Heart right ventricle (tissue), 16 donors: Measurements from ENCODE around the gene ATP2B3. TPM values are rescaled to one million over a fixed set of nuclear protein-coding genes. Genes with fewer than 3 reads are reported as not detected.

Source experiments
- ATAC-seq, 8 donors: fragments of 200-7000 bp; cut with Tn5 transposase; one replicate each; pipeline ENCODE4 v1.9.1; 2020; ENCODE audit warnings: mild to moderate bottlenecking in 8 of 8, moderate library complexity in 8 of 8, moderate number of reproducible peaks in 1 of 8
- DNase-seq, 2 donors: peaks; one replicate each; pipeline ENCODE4 v3.0.0-alpha.2; 2020
- H3K27ac ChIP-seq, 10 donors: fragments of 200-600 bp; sonication (generic) in 2 of 10; one replicate each; pipeline versions ENCODE4 v1.5.0 to v1.8.0; 2020 to 2022; ENCODE audit warnings: mild to moderate bottlenecking in 3 of 10
- H3K27me3 ChIP-seq, 7 donors: fragments of 200-600 bp; one replicate each; pipeline ENCODE4 v1.8.0; 2021 to 2022; ENCODE audit warnings: mild to moderate bottlenecking in 2 of 7
- H3K36me3 ChIP-seq, 9 donors: fragments of 200-600 bp; sonication (generic) in 1 of 9; one replicate each; pipeline versions ENCODE4 v1.5.0 to v1.8.0; 2020 to 2022; ENCODE audit warnings: mild to moderate bottlenecking in 2 of 9
- H3K4me1 ChIP-seq, 9 donors: fragments of 200-600 bp; sonication (generic) in 1 of 9; one replicate each; pipeline versions ENCODE4 v1.5.0 to v1.8.0; 2020 to 2022; ENCODE audit warnings: mild to moderate bottlenecking in 4 of 9
- H3K4me3 ChIP-seq, 10 donors: fragments of 200-600 bp; sonication (generic) in 2 of 10; one replicate each; pipeline versions ENCODE4 v1.5.0 to v1.8.0; 2020 to 2022; ENCODE audit warnings: mild to moderate bottlenecking in 7 of 10, moderate library complexity in 2 of 10
- H3K9me3 ChIP-seq, 11 donors: fragments of 200-600 bp in 10 of 11; sonication (generic) in 2 of 11; one replicate each; pipeline versions ENCODE4 v1.5.0 to v1.8.0; 2013 to 2022; ENCODE audit warnings: mild to moderate bottlenecking in 2 of 11, control low read depth in 1 of 11, moderate library complexity in 1 of 11
- CTCF ChIP-seq, 9 donors: fragments of 200-600 bp; sonication (generic) in 2 of 9; IDR thresholded peaks; one replicate each; pipeline versions ENCODE4 v1.5.0 to v1.8.0; 2021 to 2022; ENCODE audit warnings: antibody characterized with exemption in 9 of 9, mild to moderate bottlenecking in 5 of 9, moderate library complexity in 1 of 9
- WGBS, 2 donors: extraction: QIAGEN DNeasy Blood & Tissue Kit; methylation state at CpG; one replicate each; pipeline ENCODE4 v1.1.7; 2013; ENCODE audit warnings: inconsistent platforms in 1 of 2; 5-methylcytosine and 5-hydroxymethylcytosine counted together
- intact Hi-C, 10 donors: fragments of 100-400 bp; cut with DNase I; formaldehyde crosslinking; loops; one replicate each; pipeline versions ENCODE4 v1.11.1 to v1.14.2; 2022
- polyA plus RNA-seq, 2 donors: library from polyadenylated mRNA; stranded (reverse); fragments of 200-250 nt; gene quantifications; one replicate each; pipeline ENCODE4 v1.2.3, GENCODE V29; 2013
- total RNA-seq, 10 donors: library from RNA; stranded (reverse); fragmentation: NEBNext Ultra II Directional in 3 of 10; extraction: Animal tissue kit (Norgen Biotek cat#: 25700) in 3 of 10; gene quantifications; one replicate each; pipeline versions ENCODE4 v1.2.1 to v1.2.4, GENCODE V29; 2021 to 2023
- donor health status: Arrhythmogenic right ventricular cardiomyopathy.
- donor health status: ischemic (EF 13 %, LVEDD 7.1; RV severe dilation, severe dysfunction).
- donor health status: healthy with polysubstance abuse.
- donor health status: DM: no; HTN: yes; CAD: no.
- donor health status: DM: no; HTN: no; CAD: no.
- donor health status: ischemic (EF 25% LVEDD 6.9; RV normal size, moderate dysfunction).
- donor health status: ischemic (EF 25% LVEDD 5.7; RV mildly dilated, moderate dysfunction).
- donor health status: healthy.
- donor health status: DM: yes; HTN: yes; CAD: no.
- donor health status: Ischemic cardiomyopathy.
- donor health status: ischemic (EF 35%, LVEDD 5.7; RV mildly dilated, moderate dysfunction).
- donor health status: nonischemic (EF 11% LVEDD 7.7; RV severe dilation, severe dysfunction).
- donor health status: DM: yes; HTN: yes; CAD: no.
- donor health status: PGD.
- donor health status: ischemic (EF 29% LVEDD 5.4; RV normal size, mild dysfunction).
- donor health status: nonischemic (EF 23%, LVEDD 6.1; RV moderate dilation, normal function).

ATP2B3 gene
- total and polyA plus RNA-seq, 12 donors, result not detected

GRCh38 chrX:153582896-153583295 is 65.5 kb downstream of the ATP2B3 start:
- intact Hi-C loops, result no loop called here
- Histone ChIP-seq H3K36me3 (peaks cover 0 to 16% (median 0%) of the 10 kb centered on the region in 9 donors), H3K27me3 (peaks cover 0 to 5% (median 0%) of the 10 kb centered on the region in 7 donors), H3K4me1 (peaks cover 0 to 10% (median 0%) of the 10 kb centered on the region in 9 donors), H3K9me3 (no peaks in the 10 kb centered on the region), H3K4me3 (no peak overlapping the region), H3K27ac (no peak overlapping the region)
- peak in 6 of 8 donors; percentile 41 to 75 (median 56) for ATAC-seq
- peak in 1 of 2 donors; percentile 27 for DNase-seq
- TF ChIP-seq CTCF (IDR thresholded peaks at IDR 0.05), result no peak
- WGBS, 2 donors, result 28 to 29% methylated on average over 13 of the region's 13 CpGs

GRCh38 chrX:153583433-153583832 is 66.0 kb downstream of the ATP2B3 start:
- H3K27ac ChIP-seq, result no peak overlapping the region
- ATAC-seq, result no peak
- TF ChIP-seq CTCF (IDR thresholded peaks at IDR 0.05), result no peak
- DNase-seq, result no peak
- H3K4me1 ChIP-seq, result peaks cover 0 to 10% (median 0%) of the 10 kb centered on the region in 9 donors
- peaks cover 0 to 21% (median 0%) of the 10 kb centered on the region in 9 donors for H3K36me3 ChIP-seq
- H3K4me3 ChIP-seq, result no peak overlapping the region
- H3K27me3 ChIP-seq, result peaks cover 0 to 2% (median 0%) of the 10 kb centered on the region in 7 donors
- H3K9me3 ChIP-seq, result no peaks in the 10 kb centered on the region
- WGBS, 2 donors, result 67 to 82% methylated on average over 2 of the region's 2 CpGs
- intact Hi-C loops, result no loop called here

DNA sequence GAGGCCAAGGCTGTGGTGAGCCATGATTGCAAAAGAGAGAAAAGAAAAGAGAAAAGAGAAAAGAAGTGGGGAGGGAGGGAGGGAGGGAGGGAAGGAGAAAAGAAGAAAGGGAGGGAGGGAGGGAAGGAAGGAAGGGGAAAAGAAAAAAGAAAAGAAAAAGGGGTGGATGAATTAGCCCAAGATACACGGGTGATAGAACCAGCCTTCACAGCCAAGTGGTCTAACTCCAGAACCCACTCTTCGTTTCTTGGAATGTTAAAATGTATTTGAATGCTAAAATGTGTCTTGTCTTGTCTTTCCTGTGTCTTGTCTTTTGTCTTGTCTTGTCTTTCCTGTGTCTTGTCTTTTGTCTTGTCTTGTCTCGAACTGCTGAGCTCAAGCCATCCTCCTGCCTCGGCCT is 68.4 kb downstream of the ATP2B3 start:
- no peak for TF ChIP-seq CTCF (IDR thresholded peaks at IDR 0.05)
- H3K27me3 ChIP-seq, result peaks cover 0 to 12% (median 0%) of the 10 kb centered on the region in 7 donors
- H3K9me3 ChIP-seq, result no peaks in the 10 kb centered on the region
- 79 to 90% methylated on average over 4 of the region's 4 CpGs for WGBS, 2 donors
- H3K4me3 ChIP-seq, result no peak overlapping the region
- H3K4me1 ChIP-seq, result peaks cover 0 to 10% (median 0%) of the 10 kb centered on the region in 9 donors
- no peak for DNase-seq
- intact Hi-C loops, result no loop called here
- H3K27ac ChIP-seq, result no peak overlapping the region
- H3K36me3 ChIP-seq, result peaks cover 0 to 36% (median 0%) of the 10 kb centered on the region in 9 donors
- no peak for ATAC-seq

DNA sequence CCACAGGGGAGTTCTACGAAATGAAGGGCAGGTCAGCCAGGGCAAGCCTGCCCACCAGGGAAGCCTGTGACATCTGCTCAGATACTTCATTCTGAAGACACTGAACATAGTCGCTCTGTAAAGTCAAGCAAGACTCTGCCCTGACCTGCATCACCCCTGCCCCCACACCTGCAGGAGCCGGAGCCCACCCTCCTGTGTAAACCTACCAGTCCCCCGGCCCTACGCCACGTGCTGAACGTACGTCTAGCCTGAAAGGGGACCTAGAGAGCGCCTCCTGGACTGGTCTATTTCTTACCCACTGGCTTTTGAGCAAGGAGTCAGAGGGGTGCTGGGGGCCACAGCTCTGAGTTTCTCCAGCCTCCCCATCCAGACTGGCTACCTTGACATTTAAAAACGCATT is 69.9 kb downstream of the ATP2B3 start:
- H3K27me3 ChIP-seq, result peaks cover 0 to 12% (median 0%) of the 10 kb centered on the region in 7 donors
- no peak overlapping the region for H3K4me3 ChIP-seq
- WGBS, 2 donors, result 97 to 100% methylated on average over 9 to 10 of the region's 10 CpGs
- H3K9me3 ChIP-seq, result no peaks in the 10 kb centered on the region
- DNase-seq, result no peak
- TF ChIP-seq CTCF (IDR thresholded peaks at IDR 0.05), result no peak
- H3K4me1 ChIP-seq, result peaks cover 0 to 10% (median 0%) of the 10 kb centered on the region in 9 donors
- peaks cover 0 to 51% (median 0%) of the 10 kb centered on the region in 9 donors for H3K36me3 ChIP-seq
- intact Hi-C loops, result no loop called here
- no peak overlapping the region for H3K27ac ChIP-seq
- no peak for ATAC-seq
